HEK293T (cell line): ENCODE measurements around the gene CLEC18A.
A peak's percentile ranks its signal among the peaks of the same experiment; 100 is the strongest.

Source experiments
- CTCF ChIA-PET: fragments of 350-600 bp; formaldehyde crosslinking; extraction: SDS; loops from one replicate; lab custom pipeline; 2021; ENCODE audit warnings: antibody characterized with exemption, inconsistent platforms; lab: Yijun Ruan, JAX
- POLR2A ChIA-PET: fragments of 350-600 bp; formaldehyde crosslinking; extraction: SDS; loops from one replicate; lab custom pipeline; 2020; ENCODE audit warnings: antibody characterized with exemption, inconsistent platforms; lab: Yijun Ruan, JAX
- DNase-seq: peaks from one replicate; pipeline ENCODE4 v3.0.0; 2012; ENCODE audit warnings: mixed read lengths; ENCODE audit errors: extremely low spot score
- ARNT ChIP-seq: fragments of 450-650 bp; IDR thresholded peaks from 2 replicates; pipeline ENCODE4 v1.6.1; 2017; ENCODE audit warnings: mild to moderate bottlenecking
- BHLHE40 ChIP-seq: fragments of 450-650 bp; IDR thresholded peaks from 2 replicates; pipeline ENCODE4 v1.6.1; 2016; ENCODE audit warnings: mild to moderate bottlenecking, moderate library complexity, borderline replicate concordance
- CTBP1 ChIP-seq: fragments of 450-650 bp; IDR thresholded peaks from 2 replicates; pipeline ENCODE4 v1.6.1; 2016; ENCODE audit warnings: borderline replicate concordance
- ELF4 ChIP-seq: fragments of 450-650 bp; IDR thresholded peaks from 2 replicates; pipeline ENCODE4 v1.6.1; 2017; ENCODE audit warnings: antibody characterized with exemption
- FOXA1 ChIP-seq: fragments of 450-650 bp; IDR thresholded peaks from 2 replicates; pipeline ENCODE4 v1.6.1; 2016; ENCODE audit warnings: mild to moderate bottlenecking
- FOXK2 ChIP-seq: fragments of 450-650 bp; IDR thresholded peaks from 2 replicates; pipeline ENCODE4 v1.6.1; 2016; ENCODE audit warnings: mild to moderate bottlenecking
- FOXM1 ChIP-seq: fragments of 450-650 bp; IDR thresholded peaks from 2 replicates; pipeline ENCODE4 v1.6.1; 2017; ENCODE audit warnings: mild to moderate bottlenecking, borderline replicate concordance
- HDGF ChIP-seq: fragments of 450-650 bp; IDR thresholded peaks from 2 replicates; pipeline ENCODE4 v1.6.1; 2017; ENCODE audit warnings: antibody characterized with exemption, borderline replicate concordance
- L3MBTL2 ChIP-seq: fragments of 450-650 bp; conservative IDR thresholded peaks from 2 replicates; pipeline ENCODE4 v1.6.1; 2016; ENCODE audit warnings: mild to moderate bottlenecking
- LEF1 ChIP-seq: fragments of 450-650 bp; IDR thresholded peaks from 2 replicates; pipeline ENCODE4 v1.6.1; 2017; ENCODE audit warnings: mild to moderate bottlenecking, borderline replicate concordance
- NFRKB ChIP-seq: fragments of 450-650 bp; IDR thresholded peaks from 2 replicates; pipeline ENCODE4 v1.6.1; 2016; ENCODE audit warnings: mild to moderate bottlenecking, moderate library complexity
- SP1 ChIP-seq: fragments of 450-650 bp; IDR thresholded peaks from 2 replicates; pipeline ENCODE4 v1.6.1; 2017
- SUZ12 ChIP-seq: fragments of 450-650 bp; IDR thresholded peaks from 2 replicates; pipeline ENCODE4 v1.6.1; 2016; ENCODE audit warnings: mild to moderate bottlenecking
- TARDBP ChIP-seq: fragments of 450-650 bp; IDR thresholded peaks from 2 replicates; pipeline ENCODE4 v1.6.1; 2016
- ZNF384 ChIP-seq: fragments of 450-650 bp; IDR thresholded peaks from 2 replicates; pipeline ENCODE4 v1.6.1; 2016
- TF ChIP-seq, protein P1 (sequence below): fragments of 450-650 bp; IDR thresholded peaks from 2 replicates; pipeline ENCODE4 v1.6.1; 2016

The CLEC18A gene

GRCh38 chr16:69934751-69935150 is 16.4 kb upstream of the CLEC18A start:
- CTCF ChIA-PET = interaction anchor here (1.0 kb wide), 1 partner anchor 539 kb away, joined by 3 read pairs; no protein-coding TSS in a partner anchor

DNA sequence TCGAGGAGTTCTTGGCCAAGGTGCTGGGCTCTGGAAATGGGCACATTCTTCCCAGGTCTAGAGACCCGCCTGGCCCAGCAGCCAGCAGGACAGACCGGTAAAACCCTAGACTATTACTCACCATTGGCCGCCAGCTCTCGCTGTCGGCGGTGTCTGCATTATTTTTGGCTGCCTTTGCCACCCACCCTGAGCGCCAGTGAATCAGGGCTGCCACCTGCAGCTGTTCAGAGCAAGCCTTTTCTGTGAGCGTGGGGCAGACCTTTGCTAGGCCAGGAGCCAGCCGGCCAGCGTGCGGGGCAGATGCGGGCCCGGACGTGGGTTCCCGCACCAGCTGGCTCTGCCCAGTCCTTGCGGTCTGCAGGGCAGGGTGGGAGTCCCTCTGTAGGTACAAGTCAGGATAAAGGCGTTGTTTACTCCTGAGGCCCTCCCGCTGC is 15.8 kb upstream of the CLEC18A start:
- no peak for DNase-seq
- ChIA-PET CTCF (interaction anchor here (1.0 kb wide), 1 partner anchor 539 kb away, joined by 3 read pairs; no protein-coding TSS in a partner anchor), POLR2A (no interaction called here)
- no peak for TF ChIP-seq FOXM1
- TF ChIP-seq ARNT = no peak
- TF ChIP-seq L3MBTL2 = no peak
- TF ChIP-seq SUZ12 = no peak
- no peak for TF ChIP-seq HDGF
- TF ChIP-seq TARDBP = no peak
- no peak for TF ChIP-seq ZNF384
- no peak for TF ChIP-seq FOXA1
- TF ChIP-seq, protein P1, sequence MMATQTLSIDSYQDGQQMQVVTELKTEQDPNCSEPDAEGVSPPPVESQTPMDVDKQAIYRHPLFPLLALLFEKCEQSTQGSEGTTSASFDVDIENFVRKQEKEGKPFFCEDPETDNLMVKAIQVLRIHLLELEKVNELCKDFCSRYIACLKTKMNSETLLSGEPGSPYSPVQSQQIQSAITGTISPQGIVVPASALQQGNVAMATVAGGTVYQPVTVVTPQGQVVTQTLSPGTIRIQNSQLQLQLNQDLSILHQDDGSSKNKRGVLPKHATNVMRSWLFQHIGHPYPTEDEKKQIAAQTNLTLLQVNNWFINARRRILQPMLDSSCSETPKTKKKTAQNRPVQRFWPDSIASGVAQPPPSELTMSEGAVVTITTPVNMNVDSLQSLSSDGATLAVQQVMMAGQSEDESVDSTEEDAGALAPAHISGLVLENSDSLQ = no peak
- no peak for TF ChIP-seq SP1
- TF ChIP-seq BHLHE40 = no peak
- TF ChIP-seq ELF4 = no peak
- no peak for TF ChIP-seq FOXK2
- TF ChIP-seq NFRKB = no peak
- TF ChIP-seq LEF1 = no peak
- TF ChIP-seq CTBP1 = no peak

More at GRCh38 chr16:69934751-69935150, 16.4 kb upstream of the CLEC18A start:
- POLR2A ChIA-PET = no interaction called here
- no peak for DNase-seq
- TF ChIP-seq, protein P1 = no peak
- TF ChIP-seq TARDBP (no peak), NFRKB (no peak), BHLHE40 (no peak), LEF1 (no peak), ZNF384 (no peak), HDGF (no peak), L3MBTL2 (no peak), CTBP1 (no peak), FOXM1 (no peak), ELF4 (no peak), ARNT (no peak), FOXK2 (no peak), SP1 (no peak), SUZ12 (no peak), FOXA1 (no peak)

DNA sequence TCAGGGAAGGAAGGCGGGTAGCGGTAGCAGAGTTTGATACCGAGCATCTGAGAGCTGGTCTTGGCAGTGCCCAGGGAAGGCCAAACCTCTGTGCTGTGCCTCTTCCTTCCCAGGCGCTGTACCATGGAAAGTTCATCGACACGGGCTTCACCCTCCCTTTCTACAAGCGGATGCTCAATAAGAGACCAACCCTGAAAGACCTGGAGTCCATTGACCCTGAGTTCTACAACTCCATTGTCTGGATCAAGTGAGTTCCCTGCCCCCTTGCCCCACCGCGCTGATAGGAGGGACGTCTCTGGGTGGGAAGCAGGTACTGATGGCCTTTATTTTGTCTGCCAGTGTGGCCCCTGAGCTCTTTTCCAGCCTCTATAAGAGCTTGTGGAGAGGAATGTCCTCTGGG is 15.4 kb upstream of the CLEC18A start:
- no peak for DNase-seq
- TF ChIP-seq, protein P1 = no peak
- no peak for TF ChIP-seq NFRKB
- no peak for TF ChIP-seq FOXM1
- TF ChIP-seq LEF1 = no peak
- no peak for TF ChIP-seq BHLHE40
- TF ChIP-seq SP1 = no peak
- no peak for TF ChIP-seq ZNF384
- no peak for TF ChIP-seq FOXA1
- TF ChIP-seq ELF4 = no peak
- TF ChIP-seq CTBP1 = no peak
- no peak for TF ChIP-seq HDGF
- TF ChIP-seq L3MBTL2 = no peak
- TF ChIP-seq ARNT = no peak
- TF ChIP-seq FOXK2 = no peak
- TF ChIP-seq SUZ12 = no peak
- TF ChIP-seq TARDBP = no peak
- POLR2A ChIA-PET = no interaction called here
- CTCF ChIA-PET = no interaction called here

DNA sequence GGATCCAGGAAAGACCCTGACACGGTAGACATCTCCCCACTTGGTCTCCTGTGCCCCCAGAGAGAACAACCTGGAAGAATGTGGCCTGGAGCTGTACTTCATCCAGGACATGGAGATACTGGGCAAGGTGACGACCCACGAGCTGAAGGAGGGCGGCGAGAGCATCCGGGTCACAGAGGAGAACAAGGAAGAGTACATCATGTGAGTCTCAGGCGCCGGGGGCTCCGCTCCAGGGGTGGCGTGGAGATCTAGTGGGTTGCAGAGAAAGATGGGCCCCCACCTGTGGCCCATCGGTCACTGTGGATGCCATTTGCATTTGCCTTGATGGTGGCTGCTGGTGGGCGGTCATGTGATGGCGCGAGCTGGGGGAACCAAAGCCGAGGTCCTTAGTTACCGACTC is 14.9 kb upstream of the CLEC18A start:
- no peak for DNase-seq
- no peak for TF ChIP-seq NFRKB
- POLR2A ChIA-PET = no interaction called here
- CTCF ChIA-PET = no interaction called here

DNA sequence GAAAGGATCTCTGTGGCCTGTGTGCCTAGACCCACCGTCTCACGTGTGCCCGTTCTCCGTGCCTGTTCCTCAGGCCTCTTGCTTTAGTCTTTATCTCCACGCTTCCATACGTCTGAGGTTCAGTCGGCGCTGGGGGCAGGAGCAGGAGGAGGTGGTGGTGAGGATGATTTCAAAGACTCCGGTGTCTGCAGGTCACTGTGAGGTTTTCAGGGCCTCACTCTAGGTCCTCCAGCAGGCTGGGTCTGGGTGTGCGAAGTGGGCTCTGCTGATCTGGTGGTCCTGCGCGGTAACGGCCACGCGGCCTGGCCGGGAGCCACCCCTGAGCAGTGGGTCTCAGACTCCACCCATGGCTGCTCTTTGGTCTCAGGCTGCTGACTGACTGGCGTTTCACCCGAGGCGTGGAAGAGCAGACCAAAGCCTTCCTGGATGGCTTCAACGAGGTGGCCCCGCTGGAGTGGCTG is 14.4 kb upstream of the CLEC18A start:
- ChIA-PET POLR2A (no interaction called here), CTCF (no interaction called here)
- no peak for DNase-seq
- TF ChIP-seq FOXK2 = no peak
- no peak for TF ChIP-seq TARDBP
- TF ChIP-seq ELF4 = no peak
- no peak for TF ChIP-seq SUZ12
- TF ChIP-seq BHLHE40 = no peak
- TF ChIP-seq, protein P1 = no peak
- no peak for TF ChIP-seq NFRKB
- TF ChIP-seq ARNT = no peak
- no peak for TF ChIP-seq FOXM1
- TF ChIP-seq ZNF384 = no peak
- TF ChIP-seq FOXA1 = no peak
- TF ChIP-seq SP1 = no peak
- no peak for TF ChIP-seq LEF1
- TF ChIP-seq CTBP1 = no peak
- no peak for TF ChIP-seq HDGF
- no peak for TF ChIP-seq L3MBTL2

- CTCF ChIA-PET = no interaction called here
- POLR2A ChIA-PET = no interaction called here
- DNase-seq = peak; percentile 25
- TF ChIP-seq CTBP1 = no peak
- TF ChIP-seq ARNT = no peak
- no peak for TF ChIP-seq ELF4
- TF ChIP-seq NFRKB = no peak
- no peak for TF ChIP-seq ZNF384
These were observed 13.6 kb upstream of the CLEC18A start for GRCh38 chr16:69937465-69937951.
